ENCODE data around the gene LRRC2.

The LRRC2 gene

DNA sequence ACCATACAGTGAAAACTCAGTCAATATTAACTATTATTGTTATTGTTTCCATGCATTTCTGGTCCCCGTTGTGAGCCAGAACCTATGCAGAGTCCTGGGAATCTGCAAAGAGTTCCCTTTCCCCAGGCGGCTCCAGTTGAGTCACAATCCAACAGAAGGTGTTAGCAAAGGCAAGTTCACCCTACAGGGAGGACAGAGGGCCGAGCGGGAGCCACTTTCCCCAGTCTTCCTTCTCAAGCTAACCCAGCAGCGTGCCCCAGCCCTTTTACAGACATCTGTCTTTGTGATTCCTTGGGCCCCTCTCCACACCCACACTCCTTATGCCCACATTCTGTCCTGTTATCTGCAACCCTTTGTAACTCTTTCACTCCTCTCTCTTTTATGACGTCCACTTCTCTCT is 88.3 kb downstream of the LRRC2 start:
- no peak for DNase-seq (ENCODE audit: low read depth)

DNA sequence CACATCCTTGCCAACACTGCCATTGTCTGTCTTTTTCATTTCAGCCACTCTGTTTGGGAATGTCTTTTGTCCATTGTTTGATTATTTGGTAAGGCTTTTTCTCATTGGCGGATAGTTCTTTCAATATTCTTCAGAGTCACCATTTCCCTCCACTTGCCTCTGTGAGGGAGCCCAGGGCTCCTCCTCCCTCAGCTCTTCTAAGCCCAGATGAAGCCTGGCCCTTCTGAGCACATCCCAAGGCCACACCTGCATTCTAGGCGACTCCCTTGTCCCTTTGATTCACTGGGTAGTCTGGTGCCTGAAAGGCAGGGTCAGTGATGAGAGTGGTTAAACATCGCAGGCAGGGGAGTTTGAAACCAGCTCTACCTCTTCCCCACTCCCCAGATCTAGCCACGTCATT is 89.0 kb downstream of the LRRC2 start:
- DNase-seq (ENCODE audit: low read depth): no peak

DNA sequence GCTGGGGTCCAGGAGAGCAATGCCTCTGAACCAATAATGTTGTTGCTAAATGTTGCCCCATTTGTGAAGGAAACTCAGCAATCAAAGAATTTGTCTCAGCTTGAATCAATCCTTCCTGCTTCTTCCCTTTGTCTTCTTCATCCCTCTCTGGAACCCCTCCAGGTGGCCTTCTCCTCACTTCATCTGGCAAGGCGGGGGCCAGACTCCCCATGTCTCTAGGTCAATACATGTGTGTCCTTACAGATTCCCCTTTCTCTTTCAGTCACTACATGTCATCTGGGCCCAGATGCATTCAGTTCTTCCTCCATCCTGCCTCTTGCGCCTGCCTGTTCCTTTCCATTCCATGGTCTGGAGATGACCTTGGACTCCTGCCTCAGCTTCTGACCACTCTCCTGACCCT is 93.4 kb downstream of the LRRC2 start:
- DNase-seq (ENCODE audit: low read depth): no peak

DNA sequence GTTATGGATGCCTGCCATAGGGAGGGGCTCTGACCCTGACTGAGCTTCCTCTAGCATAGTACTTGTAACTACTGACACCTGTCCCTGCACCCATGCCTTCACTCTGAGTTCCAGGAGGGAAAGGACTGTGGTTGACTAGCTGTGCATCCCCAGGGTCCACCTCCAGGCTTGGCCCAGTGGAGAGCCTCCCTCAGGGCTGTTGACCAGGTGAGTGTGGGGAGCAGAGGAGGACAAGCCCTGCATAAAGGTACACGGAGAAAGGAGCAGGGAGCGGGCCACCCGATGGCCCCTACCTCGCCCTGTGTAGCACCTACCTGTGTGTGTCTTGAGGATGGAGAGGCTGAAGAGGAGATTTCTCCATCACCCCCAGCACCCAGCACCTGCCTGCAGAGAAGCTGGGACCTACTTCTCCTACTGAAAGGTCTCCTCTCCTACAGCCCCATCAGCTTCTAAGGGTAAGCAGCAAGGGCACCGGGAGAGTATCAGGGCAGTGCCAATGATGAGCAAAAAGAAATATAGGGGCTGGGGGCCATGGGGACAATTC is 94.7 kb downstream of the LRRC2 start:
- no peak for DNase-seq (ENCODE audit: low read depth)

DNA sequence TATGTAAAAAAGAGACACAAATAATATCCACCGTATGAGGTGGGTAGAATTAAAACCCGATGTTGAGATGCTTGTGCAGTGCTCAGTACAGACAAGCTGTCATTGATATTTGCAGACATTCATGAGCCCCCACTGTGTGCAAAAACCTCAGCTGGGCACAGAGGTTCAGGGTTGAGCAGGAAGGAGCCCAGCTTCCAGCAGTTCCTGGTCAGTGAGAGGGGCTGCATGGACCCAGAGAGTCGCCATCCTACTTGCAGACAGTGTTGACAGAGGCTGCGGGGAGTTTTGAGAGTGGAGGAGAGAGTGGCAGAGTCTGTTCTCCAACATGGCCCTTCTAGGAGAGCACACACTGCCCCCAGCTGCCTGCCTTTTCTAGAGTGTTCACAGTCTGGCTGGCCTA is 95.3 kb downstream of the LRRC2 start:
- no peak for DNase-seq (ENCODE audit: low read depth)

DNA sequence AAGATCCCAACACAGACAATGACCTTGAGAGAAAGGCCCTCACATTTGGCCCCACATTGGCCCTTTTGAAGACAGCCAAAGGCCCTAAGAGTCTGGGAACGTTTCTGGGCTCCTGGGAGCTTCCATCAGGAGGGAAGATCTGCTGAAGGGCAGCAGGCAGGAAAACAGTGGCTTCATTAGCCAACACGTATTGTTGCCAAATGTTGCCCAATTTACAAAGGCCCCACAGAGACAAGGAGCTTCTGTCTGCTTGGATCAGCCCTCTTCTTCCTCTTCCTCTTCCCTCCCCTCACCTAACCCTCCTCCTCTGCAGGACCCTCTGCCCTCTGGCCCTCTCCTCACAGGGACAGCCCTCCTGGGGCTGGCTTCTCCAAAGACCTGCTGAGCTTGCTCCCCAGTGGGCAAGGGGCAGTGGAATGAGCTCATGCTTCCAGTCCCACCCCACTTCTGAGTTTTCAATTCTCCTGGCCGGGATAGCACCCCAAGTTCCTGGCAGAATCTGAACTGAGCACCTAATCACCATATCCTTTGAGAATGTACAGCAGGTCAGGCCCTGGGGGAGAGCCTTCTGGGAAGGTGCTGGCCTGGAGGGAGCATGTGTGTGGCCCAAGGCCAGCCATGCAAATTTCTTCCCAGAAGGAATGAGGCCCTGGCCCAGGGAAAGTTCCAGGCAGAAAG is 96.3 kb downstream of the LRRC2 start:
- DNase-seq (ENCODE audit: low read depth): no peak

DNA sequence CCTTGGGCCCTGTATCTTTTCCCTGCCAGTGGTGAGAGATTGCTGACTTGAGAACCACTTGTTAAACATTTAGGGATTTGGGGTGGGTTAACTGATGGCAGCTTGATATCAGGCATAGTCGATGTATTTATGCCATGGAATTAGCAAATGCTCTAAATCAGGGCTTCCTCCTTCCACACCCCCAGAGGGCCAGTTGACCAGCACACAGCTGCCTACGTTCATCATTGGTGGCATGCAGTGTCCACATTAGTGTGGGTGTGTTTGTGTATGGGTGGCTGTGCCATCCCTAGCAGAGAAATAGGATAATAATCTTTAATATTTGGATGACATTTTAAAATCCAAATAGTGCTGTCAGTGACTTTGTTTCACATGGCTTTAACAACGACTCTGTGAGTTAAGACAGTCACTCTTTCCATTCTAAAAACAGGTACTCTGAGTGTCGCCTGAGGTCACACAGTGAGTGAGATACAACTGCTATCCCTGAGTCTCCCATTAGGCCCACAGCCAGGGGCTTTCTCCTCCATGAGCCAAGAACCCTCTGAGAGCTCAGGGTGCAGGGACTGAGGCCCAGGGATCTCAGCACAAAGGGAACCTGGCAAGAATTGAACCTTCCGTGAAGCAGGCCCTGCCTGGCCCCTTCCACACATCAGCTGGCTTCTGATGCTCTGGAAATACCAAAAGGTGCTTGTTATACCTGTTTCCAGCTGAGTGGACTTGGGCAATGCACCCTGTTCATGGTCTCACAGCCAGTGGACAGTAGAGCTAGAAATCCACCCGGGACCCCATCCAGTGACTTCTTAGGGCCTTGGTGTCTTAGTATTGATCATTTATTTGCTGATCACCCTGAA is 97.1 kb downstream of the LRRC2 start:
- no peak for DNase-seq (ENCODE audit: low read depth)

DNA sequence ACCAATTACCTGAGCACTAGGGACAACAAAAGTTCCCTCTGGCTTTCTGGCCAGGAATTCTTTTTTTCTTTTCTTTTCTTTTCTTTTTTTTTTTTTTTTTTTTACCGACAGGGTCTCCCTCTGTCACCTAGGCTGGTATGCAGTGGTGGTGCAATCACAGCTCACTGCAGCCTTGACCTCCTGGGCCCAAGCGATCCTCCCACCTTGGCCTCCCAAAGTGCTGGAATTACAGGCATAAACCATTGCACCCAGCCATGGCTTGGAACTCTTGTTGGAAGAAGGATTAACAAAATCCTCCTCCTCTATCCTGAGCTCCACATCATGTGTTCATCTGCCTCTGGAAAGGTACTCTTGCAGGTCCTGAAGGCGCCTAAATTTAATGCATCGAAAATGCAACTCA is 98.5 kb downstream of the LRRC2 start:
- no peak for DNase-seq (ENCODE audit: low read depth)

DNA sequence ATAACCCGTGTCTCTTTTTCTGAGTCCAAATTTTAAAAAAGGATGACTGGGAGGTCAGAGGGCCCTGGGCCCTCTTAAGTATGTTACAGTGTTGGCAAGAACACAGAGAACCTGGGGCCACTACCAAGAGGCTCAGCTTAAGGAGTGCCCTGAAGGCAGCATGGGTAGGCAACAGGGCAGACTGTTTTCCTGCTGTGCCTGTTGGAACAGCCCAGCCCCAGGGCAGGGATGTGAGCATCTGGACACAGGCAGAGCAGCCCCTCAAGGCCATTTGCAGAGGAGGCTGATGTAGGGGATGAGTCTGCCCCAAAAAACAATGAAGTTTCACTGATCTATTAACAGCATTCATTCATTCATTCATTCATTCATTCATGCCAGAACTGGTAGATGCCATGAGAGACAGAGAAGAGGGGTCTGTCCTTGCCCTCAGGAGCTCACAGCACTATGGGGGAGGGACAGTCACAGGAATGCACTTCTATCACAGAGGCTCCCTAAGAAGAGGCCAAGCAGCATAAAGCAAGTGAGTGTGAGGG is 99.2 kb downstream of the LRRC2 start:
- DNase-seq (ENCODE audit: low read depth): no peak

DNA sequence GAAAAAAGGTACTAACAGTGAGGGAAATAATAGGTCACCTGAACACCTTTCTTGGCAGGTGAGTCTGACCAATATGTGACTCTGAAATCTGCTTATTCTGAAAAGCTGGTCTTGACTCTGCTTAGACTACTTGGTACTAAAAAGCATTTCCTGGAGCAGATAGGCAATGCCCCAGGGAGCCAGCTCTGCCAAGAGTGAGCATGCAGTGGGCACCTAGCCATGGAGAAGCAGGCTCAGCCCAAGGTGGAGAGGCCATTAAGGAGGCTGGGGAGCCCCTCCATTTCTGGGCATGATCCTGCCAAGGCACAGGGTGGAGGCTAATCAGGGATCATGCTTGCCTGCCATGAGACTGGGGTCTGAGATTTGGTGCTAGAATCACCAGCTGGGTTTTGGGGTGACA is 99.8 kb downstream of the LRRC2 start:
- no peak for DNase-seq (ENCODE audit: low read depth)

Measured in activated T-helper 9 cell treated with anti-CD3 and anti-CD28 coated beads, Interleukin-2, amount 50 U/mL, for 16 hours (primary cell).